SIG-M5 treated with dmso at 0.1 percent for 504 hours (cell line): Measurements from ENCODE around the gene TMEM88.
A peak's percentile ranks its signal among the peaks of the same experiment; 100 is the strongest.

Source experiments
- DNase-seq: peaks from one replicate; lab custom pipeline; 2025; ENCODE audit not compliant: unreplicated experiment; lab: John Stamatoyannopoulos, UW

TMEM88 gene

GRCh38 chr17:7884581-7885366 lies 29.9 kb downstream of the TMEM88 start:
- peak; percentile 6 for DNase-seq

- peak; percentile 23 for DNase-seq
Observed at GRCh38 chr17:7885367-7886226, 30.7 kb downstream of the TMEM88 start.

GRCh38 chr17:7886227-7887037 lies 31.6 kb downstream of the TMEM88 start:
- DNase-seq, result peak; percentile 62

- no peak for DNase-seq
Observed at GRCh38 chr17:7887038-7887481, 32.2 kb downstream of the TMEM88 start.

- peak; percentile 85 for DNase-seq
Observed at GRCh38 chr17:7887482-7888183, 32.8 kb downstream of the TMEM88 start.

- DNase-seq, result peak; percentile 60
Observed at GRCh38 chr17:7888184-7888920, 33.5 kb downstream of the TMEM88 start, which contains the start of gene CHD3. Gene CHD3, plus strand, starts transcription at chr17:7888789. Its CDS starts 212 bp downstream, at chr17:7889001.

- DNase-seq, result peak; percentile 31
Observed at GRCh38 chr17:7889166-7889955, 34.5 kb downstream of the TMEM88 start.

GRCh38 chr17:7893187-7893880 lies 38.5 kb downstream of the TMEM88 start:
- no peak for DNase-seq

GRCh38 chr17:7894226-7894625 lies 39.4 kb downstream of the TMEM88 start:
- no peak for DNase-seq

GRCh38 chr17:7894866-7895265 lies 40.0 kb downstream of the TMEM88 start:
- DNase-seq, result no peak

GRCh38 chr17:7897090-7897489 lies 42.2 kb downstream of the TMEM88 start:
- no peak for DNase-seq

GRCh38 chr17:7897773-7898172 lies 42.9 kb downstream of the TMEM88 start:
- no peak for DNase-seq

- DNase-seq, result no peak
Observed at GRCh38 chr17:7903154-7904103, 48.6 kb downstream of the TMEM88 start.
